Activated naive CD4-positive, alpha-beta T cell (primary cell): ENCODE data around the gene UIMC1.

Source experiments
- DNase-seq, 4 experiments: peaks; one replicate each; lab custom pipeline; 2025; lab: John Stamatoyannopoulos, UW

UIMC1 gene

DNA sequence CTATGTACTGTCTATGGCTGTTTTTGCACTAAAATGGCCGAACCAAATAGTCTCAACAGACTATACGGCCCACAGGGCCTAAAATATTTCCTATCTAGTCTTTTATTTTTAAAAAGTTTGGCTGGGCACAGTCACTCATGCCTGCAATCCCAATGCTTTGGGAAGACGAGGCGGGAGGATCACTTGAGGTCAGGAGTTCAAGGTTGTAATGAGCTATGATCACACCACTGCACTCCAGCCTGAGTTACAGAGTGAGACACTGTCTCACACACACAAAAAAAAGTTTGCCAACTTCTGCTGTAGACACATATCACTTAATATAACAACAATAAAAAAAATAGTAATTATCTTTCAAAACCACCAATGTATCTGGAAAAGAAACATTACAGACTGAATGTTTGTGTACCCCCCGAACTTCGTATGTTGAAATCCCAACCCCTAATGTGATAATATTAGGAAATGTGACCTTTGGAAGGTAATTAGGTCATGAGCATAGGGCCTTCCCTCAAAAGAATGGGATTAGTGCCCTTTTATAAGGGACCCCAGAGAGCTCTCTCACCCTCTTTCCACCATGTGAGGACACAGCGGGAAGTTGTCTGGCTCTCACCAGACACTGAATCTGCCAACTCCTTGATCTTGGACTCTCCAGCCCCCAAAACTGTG is 53.9 kb downstream of the UIMC1 start:
- DNase-seq, result no peak

- DNase-seq, result no peak
Measured at GRCh38 chr5:176948458-176948857, 58.1 kb downstream of the UIMC1 start.

- DNase-seq, result no peak
Measured at GRCh38 chr5:176947847-176948246, 58.7 kb downstream of the UIMC1 start.

DNA sequence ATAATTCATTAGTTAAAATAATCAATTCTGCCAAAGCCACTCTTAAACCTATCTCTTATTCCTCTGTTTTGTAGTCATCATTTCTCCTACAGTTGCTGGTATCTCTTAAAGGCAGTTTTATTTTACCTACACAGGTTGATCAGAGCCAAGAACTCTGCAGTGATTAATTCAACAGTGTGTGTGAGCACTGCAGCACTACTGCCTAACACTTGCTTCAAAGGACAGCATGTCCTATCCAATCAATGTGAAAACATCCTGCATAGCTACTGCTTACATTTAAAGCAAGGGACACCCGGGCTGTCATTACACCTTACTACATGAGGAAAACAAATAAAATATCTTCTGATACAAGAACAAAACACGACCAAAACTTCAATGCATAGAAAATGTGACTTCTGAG is 62.3 kb downstream of the UIMC1 start:
- no peak for DNase-seq

DNA sequence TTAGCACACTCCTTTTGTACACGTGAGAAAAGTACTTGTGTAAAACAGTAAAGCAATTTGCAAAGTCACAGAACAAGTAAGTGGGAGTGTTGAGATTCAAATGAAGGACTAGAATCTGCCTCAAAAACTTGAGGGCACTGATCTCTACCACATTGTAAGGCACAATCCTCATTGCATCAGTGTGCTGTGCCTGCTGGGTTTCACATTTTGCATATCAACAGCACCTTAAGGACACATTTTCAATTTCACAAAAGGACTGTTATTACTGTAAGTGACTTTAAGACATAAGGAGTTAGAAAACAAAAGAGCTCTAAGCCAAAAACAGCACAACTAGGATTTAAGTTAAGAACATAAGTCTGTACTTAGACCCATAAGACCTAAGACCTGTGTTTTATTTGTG is 62.8 kb downstream of the UIMC1 start:
- DNase-seq, result no peak

- no peak for DNase-seq
Measured at GRCh38 chr5:176941951-176942350, 64.6 kb downstream of the UIMC1 start.

DNA sequence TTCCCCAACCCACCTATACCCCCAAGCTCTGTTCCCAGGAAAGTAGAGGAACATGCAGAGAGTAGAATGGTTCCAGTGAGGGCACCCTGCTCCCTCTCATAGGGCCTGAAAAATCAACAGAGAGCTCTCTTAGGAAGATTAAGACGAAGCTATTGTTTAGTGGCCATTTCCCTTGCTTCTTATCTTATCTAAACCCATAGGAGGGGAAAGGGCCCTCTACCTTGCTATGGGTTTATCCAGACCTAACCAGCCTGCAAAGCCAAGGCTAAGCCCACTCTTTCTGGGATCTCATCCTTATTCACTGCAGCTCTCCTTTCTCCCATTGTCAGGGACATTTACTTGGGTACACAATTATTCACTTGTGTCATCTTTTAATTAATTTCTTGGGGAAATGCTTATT is 68.1 kb downstream of the UIMC1 start:
- DNase-seq, result no peak

- DNase-seq, result no peak
Measured at GRCh38 chr5:176935017-176935416, 71.6 kb downstream of the UIMC1 start.

- no peak for DNase-seq
Measured at GRCh38 chr5:176934309-176934930, 72.2 kb downstream of the UIMC1 start.

DNA sequence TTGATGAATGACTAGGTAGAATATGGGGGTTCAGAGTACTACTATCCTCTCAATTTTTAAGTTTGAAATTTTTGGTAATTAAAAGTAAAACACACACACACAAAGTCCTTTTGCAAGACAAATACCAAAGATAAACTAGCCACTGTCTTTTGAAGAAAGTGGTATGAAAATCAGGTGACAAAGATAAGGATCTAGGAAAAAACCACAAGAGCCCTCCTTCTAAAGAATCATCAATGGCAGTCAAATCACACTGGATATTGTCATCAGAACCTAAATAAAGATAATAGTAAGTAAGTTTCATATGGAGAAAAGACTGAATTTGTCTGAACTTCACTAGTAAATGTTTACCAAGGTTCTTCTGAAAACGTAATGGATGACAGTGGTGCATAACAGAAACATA is 76.9 kb downstream of the UIMC1 start:
- DNase-seq, result no peak

GRCh38 chr5:176927562-176927961 is 79.0 kb downstream of the UIMC1 start:
- DNase-seq, result no peak

- DNase-seq, result no peak
Measured at GRCh38 chr5:176922817-176923216, 83.8 kb downstream of the UIMC1 start.

- DNase-seq, result no peak
Measured at GRCh38 chr5:176921714-176922113, 84.9 kb downstream of the UIMC1 start.

- no peak for DNase-seq
Measured at GRCh38 chr5:176918613-176919012, 88.0 kb downstream of the UIMC1 start.

GRCh38 chr5:176916337-176916736 is 90.2 kb downstream of the UIMC1 start:
- DNase-seq, result no peak

DNA sequence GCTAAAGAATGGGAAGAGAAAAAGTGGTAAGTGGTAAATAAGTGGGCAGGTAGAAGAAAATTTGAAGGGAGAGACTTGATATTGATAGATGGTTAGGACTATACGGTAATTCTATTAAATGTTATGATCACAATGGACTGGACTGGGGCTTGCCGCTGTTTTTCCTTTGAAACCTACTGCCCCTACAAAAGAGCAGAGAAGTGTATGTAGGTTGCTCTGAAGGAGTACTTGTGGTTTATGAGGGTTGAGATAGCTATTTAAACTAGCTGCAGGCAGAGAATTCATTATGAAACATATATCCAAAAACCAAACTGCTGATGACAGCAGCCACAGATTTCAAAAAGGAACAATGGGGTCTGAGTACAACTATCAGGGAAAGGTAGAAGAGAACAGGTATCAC is 90.7 kb downstream of the UIMC1 start:
- no peak for DNase-seq

DNA sequence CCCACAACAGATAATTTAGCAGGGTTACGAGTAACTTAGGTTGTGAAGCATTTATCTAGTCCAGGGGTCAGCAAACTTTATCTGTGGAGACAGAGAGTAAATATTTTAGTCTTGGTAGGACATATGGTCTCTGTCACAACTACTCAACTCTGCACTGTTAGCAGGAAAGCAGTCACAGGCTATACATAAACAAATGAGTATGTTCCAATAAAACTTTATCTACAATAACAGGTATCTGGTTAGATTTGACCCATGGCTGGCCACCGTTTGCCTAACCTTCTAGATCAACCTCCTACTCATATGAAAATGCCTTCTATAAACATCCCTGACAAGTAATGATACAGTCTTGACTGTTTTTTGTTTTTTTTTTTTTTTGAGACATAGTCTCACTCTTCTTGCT is 94.5 kb downstream of the UIMC1 start:
- DNase-seq, result no peak

DNA sequence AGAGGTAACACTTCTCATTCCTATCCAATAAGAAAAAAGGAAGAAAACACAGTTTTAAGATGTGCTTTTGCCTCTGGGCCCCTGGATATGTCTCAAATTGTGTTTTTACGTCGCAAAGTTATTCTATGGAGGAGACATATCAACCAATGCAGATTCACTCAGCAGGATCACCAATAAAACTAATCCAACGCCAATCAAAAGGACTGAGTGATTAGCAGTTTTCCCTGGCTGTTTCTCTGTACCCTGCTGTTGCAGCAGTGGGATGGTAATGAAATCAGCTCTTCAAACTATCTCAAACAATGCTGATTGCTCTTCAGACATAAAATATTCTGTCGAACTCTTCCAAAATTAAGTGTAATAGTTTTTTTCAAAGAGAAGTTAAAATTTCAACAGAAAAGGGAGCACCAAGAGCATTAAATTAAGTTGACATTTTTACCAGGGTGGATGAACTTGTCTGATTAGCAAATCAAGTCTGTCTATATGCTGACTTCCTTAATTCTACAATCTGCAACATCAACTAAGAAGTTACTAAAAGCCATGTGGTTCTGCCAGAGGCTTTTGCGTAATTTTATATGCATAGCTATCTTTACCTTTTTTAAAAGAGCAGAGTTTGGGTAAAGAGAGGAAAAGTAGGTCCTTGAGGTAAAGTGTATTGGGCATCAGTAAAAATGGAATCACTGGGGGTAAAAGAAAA is 97.8 kb downstream of the UIMC1 start:
- no peak for DNase-seq

GRCh38 chr5:176906796-176907195 is 99.8 kb downstream of the UIMC1 start:
- no peak for DNase-seq

DNA sequence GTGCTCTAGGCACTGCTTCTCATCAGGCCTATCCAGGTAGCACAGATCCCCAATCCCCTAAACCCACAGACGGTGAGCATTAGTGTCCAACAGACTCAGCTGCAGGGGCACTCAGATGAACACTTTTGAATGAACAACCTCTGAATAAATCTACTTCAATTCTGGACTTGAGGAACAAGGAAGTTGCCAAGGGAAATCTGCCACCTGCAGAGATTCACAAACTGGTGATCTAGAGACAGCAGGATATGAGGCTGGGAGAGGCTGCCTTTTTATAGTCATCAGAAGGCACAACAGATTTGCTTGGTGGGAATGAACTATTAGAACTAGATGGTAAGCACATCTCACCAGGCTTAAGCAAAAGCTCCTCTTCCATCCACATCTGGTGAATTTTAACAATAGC is 100.5 kb downstream of the UIMC1 start:
- no peak for DNase-seq

GRCh38 chr5:176904276-176904675 is 102.3 kb downstream of the UIMC1 start:
- DNase-seq, result no peak

GRCh38 chr5:176902911-176903664 is 103.5 kb downstream of the UIMC1 start:
- DNase-seq, result no peak
